ENCODE data around the gene IRAG1.
A peak's percentile ranks its signal among the peaks of the same experiment; 100 is the strongest.

GRCh38 chr11:10653946-10654810 is 39.4 kb downstream of the IRAG1 start:
- peak; percentile 89 for TF ChIP-seq CTCF (conservative IDR thresholded peaks at IDR 0.05; ENCODE audit: low read length)
- TF ChIP-seq EZH2phosphoT487 (IDR thresholded peaks at IDR 0.05; ENCODE audit: borderline replicate concordance, low read depth, low read length): no peak

All from OCI-LY7 (cell line).